Measurements from ENCODE around the gene CD79B. TPM values are rescaled to one million over a fixed set of nuclear protein-coding genes. Genes with fewer than 3 reads are reported as not detected.

CD79B gene
- polyA plus RNA-seq, 1 donor from 2014 or later, result not detected

DNA sequence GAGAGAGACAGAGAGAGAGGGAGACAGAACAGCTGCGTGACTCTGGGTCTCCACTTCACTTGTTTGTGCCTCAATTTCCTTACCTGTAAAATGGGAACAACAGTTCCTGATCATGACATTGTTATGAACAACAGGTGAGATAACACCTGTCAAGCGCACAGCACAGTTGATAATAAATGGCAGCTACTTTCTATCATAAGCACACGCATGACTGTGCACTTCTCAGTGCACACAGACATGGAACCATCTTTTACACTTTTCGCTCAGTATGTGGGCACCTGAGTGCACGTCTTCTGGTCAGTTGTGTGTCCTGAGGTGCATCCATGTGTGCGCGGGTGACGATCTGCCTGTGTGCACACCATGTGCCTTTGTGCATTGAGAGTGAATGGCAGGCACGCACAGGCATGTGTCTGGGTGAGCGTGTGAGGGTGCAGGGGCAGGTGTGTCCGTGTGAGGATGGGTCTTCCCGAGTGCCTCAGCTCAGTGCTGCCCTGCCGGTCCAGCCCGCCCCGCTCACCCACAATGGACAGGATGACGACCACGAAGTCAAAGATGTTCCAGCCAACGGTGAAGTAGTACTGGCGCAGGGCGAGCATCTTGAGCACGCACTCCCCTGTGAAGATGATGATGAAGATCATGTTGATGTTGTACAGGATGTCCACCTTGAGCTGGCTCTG, 10.3 kb upstream of the CD79B start (continued):
- TF ChIP-seq, protein P1, sequence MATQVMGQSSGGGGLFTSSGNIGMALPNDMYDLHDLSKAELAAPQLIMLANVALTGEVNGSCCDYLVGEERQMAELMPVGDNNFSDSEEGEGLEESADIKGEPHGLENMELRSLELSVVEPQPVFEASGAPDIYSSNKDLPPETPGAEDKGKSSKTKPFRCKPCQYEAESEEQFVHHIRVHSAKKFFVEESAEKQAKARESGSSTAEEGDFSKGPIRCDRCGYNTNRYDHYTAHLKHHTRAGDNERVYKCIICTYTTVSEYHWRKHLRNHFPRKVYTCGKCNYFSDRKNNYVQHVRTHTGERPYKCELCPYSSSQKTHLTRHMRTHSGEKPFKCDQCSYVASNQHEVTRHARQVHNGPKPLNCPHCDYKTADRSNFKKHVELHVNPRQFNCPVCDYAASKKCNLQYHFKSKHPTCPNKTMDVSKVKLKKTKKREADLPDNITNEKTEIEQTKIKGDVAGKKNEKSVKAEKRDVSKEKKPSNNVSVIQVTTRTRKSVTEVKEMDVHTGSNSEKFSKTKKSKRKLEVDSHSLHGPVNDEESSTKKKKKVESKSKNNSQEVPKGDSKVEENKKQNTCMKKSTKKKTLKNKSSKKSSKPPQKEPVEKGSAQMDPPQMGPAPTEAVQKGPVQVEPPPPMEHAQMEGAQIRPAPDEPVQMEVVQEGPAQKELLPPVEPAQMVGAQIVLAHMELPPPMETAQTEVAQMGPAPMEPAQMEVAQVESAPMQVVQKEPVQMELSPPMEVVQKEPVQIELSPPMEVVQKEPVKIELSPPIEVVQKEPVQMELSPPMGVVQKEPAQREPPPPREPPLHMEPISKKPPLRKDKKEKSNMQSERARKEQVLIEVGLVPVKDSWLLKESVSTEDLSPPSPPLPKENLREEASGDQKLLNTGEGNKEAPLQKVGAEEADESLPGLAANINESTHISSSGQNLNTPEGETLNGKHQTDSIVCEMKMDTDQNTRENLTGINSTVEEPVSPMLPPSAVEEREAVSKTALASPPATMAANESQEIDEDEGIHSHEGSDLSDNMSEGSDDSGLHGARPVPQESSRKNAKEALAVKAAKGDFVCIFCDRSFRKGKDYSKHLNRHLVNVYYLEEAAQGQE (IDR thresholded peaks at IDR 0.05; ENCODE audit: borderline replicate concordance), result no peak
- TF ChIP-seq EP300 (conservative IDR thresholded peaks at IDR 0.05; ENCODE audit: poor library complexity, severe bottlenecking), result no peak

DNA sequence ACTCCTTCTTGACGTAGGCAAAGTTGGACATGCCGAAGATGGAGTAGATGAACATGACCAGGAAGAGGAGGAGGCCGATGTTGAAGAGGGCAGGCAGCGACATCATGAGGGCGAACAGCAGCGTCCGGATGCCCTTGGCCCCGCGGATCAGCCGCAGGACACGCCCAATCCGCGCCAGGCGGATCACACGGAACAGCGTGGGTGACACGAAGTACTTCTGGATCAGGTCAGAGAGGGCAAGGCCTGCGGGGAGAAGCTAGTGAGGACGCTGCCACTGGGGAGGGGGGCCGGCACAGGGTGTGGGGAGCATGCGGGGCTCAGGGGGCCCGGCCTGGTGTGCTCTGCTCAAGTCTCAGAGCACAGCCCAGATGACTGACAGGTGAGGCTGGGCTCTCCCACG, 9.6 kb upstream of the CD79B start:
- Histone ChIP-seq H3K4me2 (ENCODE audit: low read length) (no peak overlapping the region), H3K9me2 (ENCODE audit: insufficient read depth, low read length) (no peaks in the 10 kb centered on the region), H3K27ac (ENCODE audit: low read length) (no peak overlapping the region), H2AFZ (ENCODE audit: low read depth, low read length) (no peak overlapping the region), H3K36me3 (ENCODE audit: insufficient read depth, low read length) (no peaks in the 10 kb centered on the region), H3F3A (ENCODE audit: insufficient read depth, low read length, poor library complexity, severe bottlenecking) (no peaks in the 10 kb centered on the region), H3K9me3 (ENCODE audit: low read length) (peaks cover 3% of the 10 kb centered on the region), H3K79me2 (replicated peaks; ENCODE audit: insufficient read depth, low read length) (no peaks in the 10 kb centered on the region), H4K20me1 (ENCODE audit: insufficient read depth) (no peaks in the 10 kb centered on the region), H3K9ac (ENCODE audit: low read length) (no peak overlapping the region), H3K27me3 (ENCODE audit: insufficient read depth, low read depth, low read length) (no peaks in the 10 kb centered on the region), H3K4me3 (ENCODE audit: low read length) (no peak overlapping the region)
- TF ChIP-seq, protein P2, sequence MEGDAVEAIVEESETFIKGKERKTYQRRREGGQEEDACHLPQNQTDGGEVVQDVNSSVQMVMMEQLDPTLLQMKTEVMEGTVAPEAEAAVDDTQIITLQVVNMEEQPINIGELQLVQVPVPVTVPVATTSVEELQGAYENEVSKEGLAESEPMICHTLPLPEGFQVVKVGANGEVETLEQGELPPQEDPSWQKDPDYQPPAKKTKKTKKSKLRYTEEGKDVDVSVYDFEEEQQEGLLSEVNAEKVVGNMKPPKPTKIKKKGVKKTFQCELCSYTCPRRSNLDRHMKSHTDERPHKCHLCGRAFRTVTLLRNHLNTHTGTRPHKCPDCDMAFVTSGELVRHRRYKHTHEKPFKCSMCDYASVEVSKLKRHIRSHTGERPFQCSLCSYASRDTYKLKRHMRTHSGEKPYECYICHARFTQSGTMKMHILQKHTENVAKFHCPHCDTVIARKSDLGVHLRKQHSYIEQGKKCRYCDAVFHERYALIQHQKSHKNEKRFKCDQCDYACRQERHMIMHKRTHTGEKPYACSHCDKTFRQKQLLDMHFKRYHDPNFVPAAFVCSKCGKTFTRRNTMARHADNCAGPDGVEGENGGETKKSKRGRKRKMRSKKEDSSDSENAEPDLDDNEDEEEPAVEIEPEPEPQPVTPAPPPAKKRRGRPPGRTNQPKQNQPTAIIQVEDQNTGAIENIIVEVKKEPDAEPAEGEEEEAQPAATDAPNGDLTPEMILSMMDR (IDR thresholded peaks at IDR 0.05; ENCODE audit: poor library complexity, severe bottlenecking), result no peak
- TF ChIP-seq EZH2 (IDR thresholded peaks at IDR 0.05; ENCODE audit: borderline replicate concordance, insufficient read depth, low read length, poor library complexity, severe bottlenecking) (no peak), SMC3 (conservative IDR thresholded peaks at IDR 0.05; ENCODE audit: poor library complexity) (no peak), POLR2AphosphoS5 (IDR thresholded peaks at IDR 0.05) (no peak), MXI1 (conservative IDR thresholded peaks at IDR 0.05; ENCODE audit: poor library complexity, severe bottlenecking) (no peak), RAD21 (conservative IDR thresholded peaks at IDR 0.05) (no peak), TAF1 (IDR thresholded peaks at IDR 0.05; ENCODE audit: low read depth) (no peak), EP300 (conservative IDR thresholded peaks at IDR 0.05; ENCODE audit: poor library complexity, severe bottlenecking) (no peak)
- TF ChIP-seq, protein P1 (IDR thresholded peaks at IDR 0.05; ENCODE audit: borderline replicate concordance), result no peak

All from neural cell (in vitro differentiated cells).